Caco-2 (cell line): ENCODE data around the gene SELENOW. TPM values are rescaled to one million over a fixed set of nuclear protein-coding genes. Genes with fewer than 3 reads are reported as not detected.

Source experiments
- BruUV-seq: library from RNA; stranded (reverse); fragments of 400-500 nt; replicated peaks from 2 replicates; lab custom pipeline; 2021; lab: Mats Ljungman, UMichigan
- CTCF ChIA-PET: fragments of 300-600 bp; sonication (Branson Sonifier 250); formaldehyde crosslinking; loops from one replicate; lab custom pipeline; 2022; ENCODE audit warnings: antibody characterized with exemption; lab: Charles Lee
- POLR2A ChIA-PET: fragments of 300-600 bp; sonication (Branson Sonifier 250); formaldehyde crosslinking; loops from one replicate; lab custom pipeline; 2022; ENCODE audit warnings: antibody characterized with exemption; lab: Charles Lee
- DNase-seq, 2 experiments: peaks; one replicate each; pipeline versions ENCODE4 v3.0.0 to v3.0.0-alpha.2; 2020 to 2022
- H3K27me3 ChIP-seq: replicated peaks from 2 replicates; pipeline ENCODE4 v1.6.0; 2011; ENCODE audit warnings: low read length; ENCODE audit not compliant: control insufficient read depth, insufficient read depth
- H3K36me3 ChIP-seq: 2 replicates; pipeline ENCODE4 v1.5.1; 2011; ENCODE audit warnings: low read length; ENCODE audit not compliant: control insufficient read depth, insufficient read depth
- H3K4me1 ChIP-seq: fragments of 250-450 bp; sonication (Bioruptor Pico); 2 replicates; pipeline ENCODE4 v1.5.1; 2020; ENCODE audit warnings: mild to moderate bottlenecking
- H3K4me3 ChIP-seq: 2 replicates; pipeline ENCODE4 v1.5.1; 2011; ENCODE audit warnings: low read depth, mild to moderate bottlenecking, control low read depth, low read length
- H3K9me3 ChIP-seq: fragments of 250-450 bp; sonication (Bioruptor Pico); 2 replicates; pipeline ENCODE4 v1.5.1; 2020; ENCODE audit warnings: mild to moderate bottlenecking, moderate library complexity
- H3K27ac Mint-ChIP-seq: one replicate; pipeline ENCODE4 v1.8.0; 2022; ENCODE audit warnings: mixed read lengths; ENCODE audit not compliant: unreplicated experiment
- H3K27me3 Mint-ChIP-seq: one replicate; pipeline ENCODE4 v1.8.0; 2022; ENCODE audit warnings: mixed read lengths; ENCODE audit not compliant: insufficient read depth, unreplicated experiment
- H3K36me3 Mint-ChIP-seq: one replicate; pipeline ENCODE4 v1.8.0; 2022; ENCODE audit warnings: mild to moderate bottlenecking, mixed read lengths; ENCODE audit not compliant: insufficient read depth, unreplicated experiment
- H3K4me1 Mint-ChIP-seq: one replicate; pipeline ENCODE4 v1.8.0; 2022; ENCODE audit warnings: low read depth, mixed read lengths; ENCODE audit not compliant: unreplicated experiment
- H3K4me3 Mint-ChIP-seq: one replicate; pipeline ENCODE4 v1.8.0; 2022; ENCODE audit warnings: mild to moderate bottlenecking, moderate library complexity, mixed read lengths; ENCODE audit not compliant: unreplicated experiment
- H3K9me3 Mint-ChIP-seq: one replicate; pipeline ENCODE4 v1.8.0; 2022; ENCODE audit warnings: mixed read lengths; ENCODE audit not compliant: unreplicated experiment
- intact Hi-C: fragments of 100-400 bp; cut with micrococcal nuclease; formaldehyde crosslinking; loops from one replicate; pipeline ENCODE4 v1.10.0; 2022; ENCODE audit not compliant: unreplicated experiment
- total RNA-seq: library from RNA; stranded (reverse); gene quantifications from 2 replicates; pipeline ENCODE4 v1.2.3, GENCODE V29; 2022
- TF ChIP-seq, protein P1 (sequence below), 2 experiments: fragments of 200-600 bp in 1 of 2; IDR thresholded peaks; 1 replicate in 1 of 2; 2 replicates in 1 of 2; pipeline versions ENCODE4 v1.5.1 to v1.8.0; 2011 to 2022; ENCODE audit warnings: antibody characterized with exemption in 1 of 2, control low read depth in 1 of 2, inconsistent platforms in 1 of 2, low read depth in 1 of 2, low read length in 1 of 2, mild to moderate bottlenecking in 1 of 2, moderate library complexity in 1 of 2; ENCODE audit not compliant: insufficient read depth in 1 of 2, severe bottlenecking in 1 of 2, unreplicated experiment in 1 of 2

SELENOW gene
- total RNA-seq, 1 experiment from 2014 or later = 110 TPM

DNA sequence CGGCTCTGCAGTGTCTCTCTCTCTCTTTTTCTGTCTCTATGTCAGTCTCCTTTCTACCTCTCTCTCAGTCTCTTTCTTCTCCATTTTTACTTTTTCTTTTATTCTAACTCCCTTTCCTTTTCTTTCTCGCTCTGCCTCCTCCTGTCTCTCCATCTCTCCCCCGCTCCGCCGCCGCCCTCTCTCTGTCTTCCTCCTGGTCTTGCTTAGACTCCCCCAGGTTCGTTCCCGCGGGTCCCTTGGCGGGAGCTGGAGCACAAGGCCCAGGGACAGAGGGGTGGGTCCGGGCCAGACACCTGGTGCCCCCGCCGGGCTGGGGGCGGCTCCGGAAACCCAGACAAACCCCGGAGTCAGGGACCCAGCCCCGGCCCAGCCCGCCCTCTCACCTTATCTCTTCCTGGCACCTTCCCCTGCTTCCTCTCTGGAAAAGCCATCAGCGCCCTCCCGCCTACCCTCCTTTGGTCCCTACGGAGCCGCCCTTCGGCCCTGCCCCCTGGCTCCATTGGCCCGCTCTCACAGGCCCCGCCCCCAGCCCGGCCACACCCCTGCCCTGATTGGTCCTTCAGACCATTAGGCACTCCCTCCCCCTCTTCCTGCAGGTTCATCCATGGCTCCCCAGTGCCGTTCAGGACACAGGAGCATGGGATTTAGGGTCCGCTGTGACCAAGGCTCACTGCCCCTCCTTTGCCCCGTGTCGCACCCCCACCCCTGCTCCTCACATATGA, 48.5 kb upstream of the SELENOW start:
- Histone ChIP-seq H3K4me1 (peaks cover 11% of the 10 kb centered on the region), H3K9me3 (no peaks in the 10 kb centered on the region), H3K27me3 (no peaks in the 10 kb centered on the region), H3K4me3 (peak overlapping the region; percentile 44), H3K36me3 (no peaks in the 10 kb centered on the region)
- TF ChIP-seq, protein P1, sequence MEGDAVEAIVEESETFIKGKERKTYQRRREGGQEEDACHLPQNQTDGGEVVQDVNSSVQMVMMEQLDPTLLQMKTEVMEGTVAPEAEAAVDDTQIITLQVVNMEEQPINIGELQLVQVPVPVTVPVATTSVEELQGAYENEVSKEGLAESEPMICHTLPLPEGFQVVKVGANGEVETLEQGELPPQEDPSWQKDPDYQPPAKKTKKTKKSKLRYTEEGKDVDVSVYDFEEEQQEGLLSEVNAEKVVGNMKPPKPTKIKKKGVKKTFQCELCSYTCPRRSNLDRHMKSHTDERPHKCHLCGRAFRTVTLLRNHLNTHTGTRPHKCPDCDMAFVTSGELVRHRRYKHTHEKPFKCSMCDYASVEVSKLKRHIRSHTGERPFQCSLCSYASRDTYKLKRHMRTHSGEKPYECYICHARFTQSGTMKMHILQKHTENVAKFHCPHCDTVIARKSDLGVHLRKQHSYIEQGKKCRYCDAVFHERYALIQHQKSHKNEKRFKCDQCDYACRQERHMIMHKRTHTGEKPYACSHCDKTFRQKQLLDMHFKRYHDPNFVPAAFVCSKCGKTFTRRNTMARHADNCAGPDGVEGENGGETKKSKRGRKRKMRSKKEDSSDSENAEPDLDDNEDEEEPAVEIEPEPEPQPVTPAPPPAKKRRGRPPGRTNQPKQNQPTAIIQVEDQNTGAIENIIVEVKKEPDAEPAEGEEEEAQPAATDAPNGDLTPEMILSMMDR (IDR thresholded peaks at IDR 0.05; ENCODE audit: insufficient read depth in 1 of 2, low read depth in 1 of 2, low read length in 1 of 2, severe bottlenecking in 1 of 2, unreplicated experiment in 1 of 2) = no peak
- Mint-ChIP-seq H3K4me3 (peak overlapping the region; percentile 85), H3K36me3 (peaks cover 34% of the 10 kb centered on the region), H3K9me3 (no peaks in the 10 kb centered on the region), H3K4me1 (peaks cover 26% of the 10 kb centered on the region), H3K27me3 (no peaks in the 10 kb centered on the region), H3K27ac (peak overlapping the region; percentile 93)
- TSS peak; percentile 88 for BruUV-seq
- intact Hi-C loops = loop anchor here (1.0 kb wide), 2 partner anchors 8 to 15 kb away; partner anchors contain the start of gene NOP53
- POLR2A ChIA-PET = interaction anchor here (0.6 kb wide), 1 partner anchor 662 kb away, joined by 3 read pairs; no protein-coding TSS in a partner anchor
- CTCF ChIA-PET = interaction anchor here (0.6 to 1.6 kb wide), 4 partner anchors 17 to 293 kb away, joined by 3 to 11 read pairs (median 4); partner anchors contain the start of gene EHD2
- DNase-seq = peak; percentile 94 to 95

DNA sequence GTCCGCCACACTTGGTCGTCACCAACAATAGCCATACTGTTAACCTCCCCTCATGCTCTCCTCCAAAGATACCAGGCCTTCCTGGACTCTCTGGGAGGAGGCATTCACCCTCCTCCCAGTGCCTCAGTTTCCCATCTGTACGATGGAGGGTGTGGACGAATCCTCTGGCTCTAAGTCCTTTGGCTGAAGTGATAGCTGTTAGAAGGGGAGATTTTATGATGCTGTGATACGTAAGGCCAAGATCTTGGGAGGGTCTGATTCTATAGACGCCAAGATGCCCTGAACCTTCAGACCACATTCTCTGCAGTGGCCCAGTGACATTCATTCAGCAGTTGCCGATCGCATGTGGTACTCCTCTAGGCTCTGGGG, 48.0 kb upstream of the SELENOW start:
- CTCF ChIA-PET = interaction anchor here (1.6 kb wide), 1 partner anchor 18 kb away, joined by 11 read pairs; the partner anchor contains the start of gene EHD2
- BruUV-seq = no TSS peak
- POLR2A ChIA-PET = no interaction called here
- DNase-seq = no peak
- Mint-ChIP-seq H3K4me3 (peak overlapping the region; percentile 85), H3K27me3 (no peaks in the 10 kb centered on the region), H3K4me1 (peaks cover 26% of the 10 kb centered on the region), H3K27ac (peak overlapping the region; percentile 93), H3K36me3 (peaks cover 38% of the 10 kb centered on the region), H3K9me3 (no peaks in the 10 kb centered on the region)
- TF ChIP-seq, protein P1 (IDR thresholded peaks at IDR 0.05; ENCODE audit: insufficient read depth in 1 of 2, low read depth in 1 of 2, low read length in 1 of 2, severe bottlenecking in 1 of 2, unreplicated experiment in 1 of 2) = no peak
- intact Hi-C loops = loop anchor here (1.0 kb wide), 1 partner anchor 8 kb away; no protein-coding TSS in a partner anchor
- Histone ChIP-seq H3K9me3 (no peaks in the 10 kb centered on the region), H3K36me3 (no peaks in the 10 kb centered on the region), H3K4me3 (peak overlapping the region; percentile 44), H3K4me1 (peaks cover 11% of the 10 kb centered on the region), H3K27me3 (no peaks in the 10 kb centered on the region)

DNA sequence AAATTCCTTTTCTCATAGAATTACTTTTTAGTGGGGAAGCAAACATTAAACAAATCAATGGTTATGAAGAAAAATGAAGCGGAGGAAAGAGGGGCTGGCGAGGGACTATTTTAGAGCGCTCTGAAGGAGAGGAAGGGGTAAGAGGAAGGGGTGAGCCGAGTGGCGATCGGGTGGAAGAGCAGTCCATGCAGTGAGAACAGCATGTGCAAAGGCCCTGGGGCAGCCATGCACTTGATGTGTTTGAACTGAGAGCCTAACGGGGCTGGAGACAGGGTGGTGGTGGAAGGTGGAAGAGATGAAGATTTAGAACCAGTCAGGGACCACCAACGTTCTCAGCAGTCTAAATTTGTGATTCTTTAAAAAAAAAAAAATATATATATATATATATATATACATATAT, 47.6 kb upstream of the SELENOW start:
- Mint-ChIP-seq H3K9me3 (no peaks in the 10 kb centered on the region), H3K27me3 (no peaks in the 10 kb centered on the region), H3K4me1 (peaks cover 26% of the 10 kb centered on the region), H3K4me3 (no peak overlapping the region), H3K27ac (no peak overlapping the region), H3K36me3 (peaks cover 38% of the 10 kb centered on the region)
- no peak for DNase-seq
- TF ChIP-seq, protein P1 (IDR thresholded peaks at IDR 0.05; ENCODE audit: insufficient read depth in 1 of 2, low read depth in 1 of 2, low read length in 1 of 2, severe bottlenecking in 1 of 2, unreplicated experiment in 1 of 2) = no peak
- Histone ChIP-seq H3K27me3 (no peaks in the 10 kb centered on the region), H3K9me3 (no peaks in the 10 kb centered on the region), H3K4me3 (no peak overlapping the region), H3K36me3 (no peaks in the 10 kb centered on the region), H3K4me1 (peaks cover 11% of the 10 kb centered on the region)
- ChIA-PET POLR2A (no interaction called here), CTCF (no interaction called here)
- BruUV-seq = no TSS peak
- intact Hi-C loops = loop anchor here (1.0 kb wide), 1 partner anchor 9 kb away; no protein-coding TSS in a partner anchor
